Chondrocyte (in vitro differentiated cells): ENCODE measurements around the gene GP1BB. TPM values are rescaled to one million over a fixed set of nuclear protein-coding genes. Genes with fewer than 3 reads are reported as not detected.
A peak's percentile ranks its signal among the peaks of the same experiment; 100 is the strongest.

Source experiments
- DNase-seq: peaks from one replicate; pipeline ENCODE4 v3.0.0; 2021; ENCODE audit warnings: mixed read lengths, low spot score
- H3K27ac Mint-ChIP-seq: one replicate; pipeline ENCODE4 v1.8.0; 2021; ENCODE audit warnings: mild to moderate bottlenecking, moderate library complexity, mixed read lengths; ENCODE audit not compliant: unreplicated experiment
- H3K27me3 Mint-ChIP-seq: 2 replicates; pipeline ENCODE4 v1.8.0; 2021; ENCODE audit warnings: low read depth, mixed read lengths
- H3K36me3 Mint-ChIP-seq: 2 replicates; pipeline ENCODE4 v1.8.0; 2021; ENCODE audit warnings: low read depth, mixed read lengths
- H3K4me1 Mint-ChIP-seq: 2 replicates; pipeline ENCODE4 v1.8.0; 2021; ENCODE audit warnings: low read depth, mild to moderate bottlenecking, mixed read lengths
- H3K4me3 Mint-ChIP-seq: one replicate; pipeline ENCODE4 v1.8.0; 2021; ENCODE audit warnings: mild to moderate bottlenecking, moderate library complexity, mixed read lengths; ENCODE audit not compliant: unreplicated experiment
- H3K9me3 Mint-ChIP-seq: 2 replicates; pipeline ENCODE4 v1.8.0; 2021; ENCODE audit warnings: low read depth, mixed read lengths
- CTCF ChIP-seq: fragments of 200-600 bp; sonication (generic); IDR thresholded peaks from 2 replicates; pipeline ENCODE4 v1.5.0; 2021; ENCODE audit warnings: antibody characterized with exemption, mild to moderate bottlenecking, moderate library complexity
- total RNA-seq: library from RNA; stranded (reverse); gene quantifications from 3 replicates; pipeline ENCODE4 v1.2.1, GENCODE V29; 2021

Gene GP1BB
- total RNA-seq, 1 donor from 2014 or later, result 56.0 TPM

GRCh38 chr22:19710020-19710768, 13.1 kb upstream of the GP1BB start:
- TF ChIP-seq CTCF, result no peak
- Mint-ChIP-seq H3K4me3 (no peak overlapping the region), H3K27me3 (no peaks in the 10 kb centered on the region), H3K27ac (no peak overlapping the region), H3K36me3 (no peaks in the 10 kb centered on the region), H3K9me3 (no peaks in the 10 kb centered on the region), H3K4me1 (peaks cover 7% of the 10 kb centered on the region)
- no peak for DNase-seq

- DNase-seq, result no peak
- no peaks in the 10 kb centered on the region for H3K27me3 Mint-ChIP-seq
- TF ChIP-seq CTCF, result no peak
- H3K36me3 Mint-ChIP-seq, result no peaks in the 10 kb centered on the region
- H3K27ac Mint-ChIP-seq, result no peak overlapping the region
- peaks cover 11% of the 10 kb centered on the region for H3K4me1 Mint-ChIP-seq
- no peak overlapping the region for H3K4me3 Mint-ChIP-seq
- no peaks in the 10 kb centered on the region for H3K9me3 Mint-ChIP-seq
These were observed 12.6 kb upstream of the GP1BB start for GRCh38 chr22:19710769-19711106.

- no peak for TF ChIP-seq CTCF
- peaks cover 32% of the 10 kb centered on the region for H3K4me1 Mint-ChIP-seq
- no peaks in the 10 kb centered on the region for H3K27me3 Mint-ChIP-seq
- no peak for DNase-seq
- peak overlapping the region; percentile 70 for H3K4me3 Mint-ChIP-seq
- H3K36me3 Mint-ChIP-seq, result no peaks in the 10 kb centered on the region
- no peak overlapping the region for H3K27ac Mint-ChIP-seq
- H3K9me3 Mint-ChIP-seq, result no peaks in the 10 kb centered on the region
These were observed 10.1 kb upstream of the GP1BB start for GRCh38 chr22:19713245-19713644.

GRCh38 chr22:19713650-19714311, 9.6 kb upstream of the GP1BB start:
- H3K36me3 Mint-ChIP-seq, result no peaks in the 10 kb centered on the region
- no peak overlapping the region for H3K27ac Mint-ChIP-seq
- H3K27me3 Mint-ChIP-seq, result no peaks in the 10 kb centered on the region
- H3K4me1 Mint-ChIP-seq, result peaks cover 32% of the 10 kb centered on the region
- H3K9me3 Mint-ChIP-seq, result no peaks in the 10 kb centered on the region
- no peak for TF ChIP-seq CTCF
- no peak for DNase-seq
- peak overlapping the region; percentile 70 for H3K4me3 Mint-ChIP-seq

GRCh38 chr22:19714312-19715187, 8.8 kb upstream of the GP1BB start, which contains the start of gene SEPTIN5:
Gene SEPTIN5, plus strand, starts transcription at chr22:19714503. Its CDS starts 86 bp downstream, at chr22:19714589.
- no peaks in the 10 kb centered on the region for H3K9me3 Mint-ChIP-seq
- peak within 1 kb of the TSS; percentile 77 for H3K4me3 Mint-ChIP-seq
- no peak within 1 kb of the TSS for H3K27ac Mint-ChIP-seq
- peaks cover 36% of the 10 kb centered on the region for H3K4me1 Mint-ChIP-seq
- no peak for DNase-seq
- H3K27me3 Mint-ChIP-seq, result no peaks in the 10 kb centered on the region
- no peak for TF ChIP-seq CTCF
- H3K36me3 Mint-ChIP-seq, result no peaks in the 10 kb centered on the region
